Non-pigmented ciliary epithelial cell (primary cell): ENCODE results near the gene DOCK10.

Source experiments
- DNase-seq: peaks from one replicate; pipeline ENCODE4 v3.0.0-alpha.2; 2010; ENCODE audit warnings: low read depth

Gene DOCK10

GRCh38 chr2:224976629-224977525 is 65.4 kb downstream of the DOCK10 start:
- no peak for DNase-seq

DNA sequence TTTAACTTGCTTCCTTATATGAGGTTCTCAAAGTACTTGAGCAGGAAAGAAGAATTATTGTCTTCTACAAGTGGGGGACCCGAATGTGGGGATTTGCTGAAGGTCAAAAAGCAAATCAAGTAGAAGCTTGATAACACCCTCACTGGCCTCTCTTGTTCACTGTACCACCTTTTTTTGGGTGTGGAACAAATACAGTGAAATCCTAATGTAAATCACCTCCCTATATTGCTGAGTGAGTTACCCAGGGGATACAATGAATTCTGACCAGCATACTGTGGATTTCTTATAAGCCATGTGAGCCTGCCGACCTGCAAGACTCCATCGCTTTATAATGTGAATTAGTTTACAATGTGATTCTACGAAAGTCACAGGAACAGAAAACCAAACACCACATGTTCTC is 66.5 kb downstream of the DOCK10 start:
- no peak for DNase-seq

DNA sequence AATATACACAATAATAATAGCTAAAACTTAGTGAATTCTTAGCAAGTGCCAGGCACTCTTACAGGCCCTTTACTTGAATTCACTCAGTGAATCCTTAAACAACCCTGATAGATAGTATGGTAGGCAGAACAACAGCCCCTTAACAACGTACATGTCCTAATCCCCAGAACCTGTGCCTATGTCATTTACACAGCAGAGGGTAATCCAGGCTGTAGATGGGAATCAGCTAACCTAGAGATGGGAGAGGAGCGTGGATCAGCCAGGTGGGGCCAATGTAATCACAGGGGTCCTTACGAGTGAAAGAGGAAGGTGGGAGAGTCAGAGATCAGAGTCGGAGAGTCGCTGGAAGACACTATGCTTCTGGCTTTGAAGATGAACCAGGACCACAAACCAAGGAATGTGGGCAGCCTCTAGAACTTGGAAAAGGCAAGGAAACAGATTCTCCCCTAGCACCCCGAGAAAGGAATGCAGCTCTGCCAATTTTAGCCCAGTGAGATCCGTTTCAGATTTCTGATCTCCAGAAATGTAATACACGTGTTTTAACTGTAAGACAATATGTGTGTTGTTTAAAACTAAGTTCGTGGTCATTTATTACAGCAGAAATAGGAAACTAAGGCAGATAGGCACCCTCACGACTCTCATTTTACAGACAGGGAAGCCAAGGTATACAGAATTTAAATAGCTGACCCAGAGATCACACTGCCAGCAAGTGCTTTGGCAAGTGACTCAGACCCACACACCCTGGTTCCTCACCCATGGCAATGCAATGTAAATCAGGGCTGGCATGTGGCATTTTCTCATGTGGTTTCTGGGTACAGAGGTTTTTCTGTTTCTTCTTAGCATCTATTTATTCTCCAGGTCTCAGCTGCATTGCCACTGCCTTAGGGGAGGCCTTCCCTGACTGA is 68.9 kb downstream of the DOCK10 start:
- no peak for DNase-seq

- DNase-seq: no peak
Measured at GRCh38 chr2:224971214-224971613, 71.1 kb downstream of the DOCK10 start.

DNA sequence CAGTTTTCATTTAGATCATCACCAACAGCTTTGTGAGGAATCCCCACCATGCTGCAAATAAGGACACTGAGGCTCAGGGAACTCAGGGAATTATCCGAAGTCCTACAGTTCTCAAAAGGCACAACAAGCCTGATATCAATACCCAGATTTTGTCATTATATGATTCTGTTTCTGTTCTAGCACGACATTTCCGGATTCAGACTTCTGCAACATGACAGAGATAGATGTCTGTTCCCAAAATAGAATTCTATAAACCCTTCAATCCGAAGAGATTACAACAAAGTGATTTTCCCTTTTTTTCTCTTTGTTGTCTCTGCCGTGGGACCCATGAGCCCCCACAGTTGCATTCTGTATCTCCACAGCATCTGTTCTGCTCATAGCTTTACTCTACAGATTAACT is 72.0 kb downstream of the DOCK10 start:
- no peak for DNase-seq

DNA sequence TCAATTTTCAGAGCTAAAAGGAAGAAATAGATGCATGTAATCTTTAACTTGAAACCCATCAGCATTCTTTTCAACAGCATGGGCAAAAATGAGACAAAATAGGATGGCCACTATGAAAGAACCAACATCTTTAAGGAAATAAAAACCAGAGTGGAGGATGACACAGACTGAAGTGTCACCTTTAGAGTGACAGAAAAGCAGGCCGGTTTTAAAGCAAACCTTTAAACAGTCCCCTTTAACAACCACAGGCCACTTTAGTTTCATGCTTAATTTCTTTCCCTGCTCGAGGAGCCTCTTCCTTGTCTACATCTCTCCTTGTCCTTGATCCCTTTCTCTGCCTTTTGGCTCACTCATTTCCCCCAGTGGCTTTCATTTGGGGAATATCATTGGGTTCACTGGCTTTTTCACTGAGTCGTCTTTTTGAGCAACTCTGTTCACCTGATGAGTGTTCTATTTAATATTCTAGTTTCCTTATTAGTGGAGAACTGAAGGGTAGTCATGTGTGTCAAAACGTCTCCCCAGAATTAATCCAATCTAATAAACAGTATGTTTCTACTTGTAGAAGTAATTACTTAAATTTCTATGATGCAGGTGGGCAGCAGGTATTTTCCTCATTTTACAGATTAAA is 72.5 kb downstream of the DOCK10 start:
- DNase-seq: no peak

- DNase-seq: no peak
Measured at GRCh38 chr2:224969095-224969494, 73.2 kb downstream of the DOCK10 start.

GRCh38 chr2:224968051-224968450 is 74.2 kb downstream of the DOCK10 start:
- DNase-seq: no peak

GRCh38 chr2:224966613-224967012 is 75.7 kb downstream of the DOCK10 start:
- DNase-seq: no peak

DNA sequence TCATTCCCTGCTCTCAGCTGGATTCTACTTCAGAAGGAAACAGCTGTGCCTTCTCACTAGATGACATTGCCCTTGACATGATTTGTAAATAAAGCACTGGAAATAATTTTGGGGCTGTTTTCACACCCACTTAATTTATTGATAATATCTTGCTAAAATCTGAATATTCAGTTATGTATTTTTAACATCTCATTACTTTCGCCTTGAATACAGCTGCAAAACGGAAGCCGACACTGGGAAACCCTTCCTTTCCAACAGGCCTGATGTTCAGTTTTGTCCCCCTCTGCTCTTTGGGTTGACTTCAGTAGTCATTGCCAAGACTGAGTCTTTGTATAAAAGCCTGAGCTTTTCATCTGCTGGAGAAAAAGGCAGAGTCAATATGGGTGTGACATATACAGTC is 82.7 kb downstream of the DOCK10 start:
- no peak for DNase-seq

GRCh38 chr2:224958873-224959272 is 83.4 kb downstream of the DOCK10 start:
- no peak for DNase-seq

GRCh38 chr2:224958462-224958857 is 83.8 kb downstream of the DOCK10 start:
- no peak for DNase-seq

DNA sequence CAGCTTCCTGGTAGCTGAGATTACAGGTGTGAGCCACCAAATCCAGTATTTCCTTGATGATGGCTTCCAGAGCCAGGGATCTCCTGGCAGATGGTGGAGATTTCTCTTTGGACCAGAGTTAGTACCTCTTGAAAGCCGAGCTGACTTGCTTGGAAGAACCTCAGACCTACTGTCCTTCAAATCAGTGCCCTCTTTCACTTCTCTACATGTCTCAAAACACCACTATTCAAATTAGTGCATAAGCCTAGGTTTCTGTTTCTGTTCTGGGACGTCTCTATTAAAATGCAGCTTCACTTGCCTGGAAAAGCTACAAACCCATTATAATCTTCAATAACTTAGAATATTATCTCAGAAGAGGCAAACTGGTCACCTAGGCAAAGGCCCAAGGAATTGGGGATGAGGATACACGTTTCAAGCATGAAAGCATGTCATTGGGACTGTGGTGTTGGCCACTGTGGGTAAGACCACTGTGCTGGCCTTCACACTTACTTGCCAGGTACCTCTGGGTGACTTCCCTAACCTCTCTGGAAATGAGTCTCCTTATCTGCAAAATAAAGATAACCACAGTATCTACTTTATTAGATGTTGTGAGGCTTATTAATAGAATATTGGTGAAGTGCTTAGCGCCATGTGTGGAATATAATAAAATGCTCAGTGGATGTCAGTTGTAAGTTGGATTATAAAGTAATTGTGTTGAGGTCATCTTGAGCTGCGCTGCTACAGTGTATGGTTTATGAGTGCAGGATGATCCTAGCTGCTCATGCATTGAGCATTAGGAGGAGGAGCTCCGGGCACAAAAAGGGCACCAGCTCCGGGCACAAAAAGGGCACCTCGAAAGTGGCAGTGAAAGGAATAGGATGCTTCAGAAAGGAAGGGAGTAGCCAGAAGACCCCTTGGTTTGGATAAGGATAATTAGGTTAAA is 84.5 kb downstream of the DOCK10 start:
- DNase-seq: no peak

DNA sequence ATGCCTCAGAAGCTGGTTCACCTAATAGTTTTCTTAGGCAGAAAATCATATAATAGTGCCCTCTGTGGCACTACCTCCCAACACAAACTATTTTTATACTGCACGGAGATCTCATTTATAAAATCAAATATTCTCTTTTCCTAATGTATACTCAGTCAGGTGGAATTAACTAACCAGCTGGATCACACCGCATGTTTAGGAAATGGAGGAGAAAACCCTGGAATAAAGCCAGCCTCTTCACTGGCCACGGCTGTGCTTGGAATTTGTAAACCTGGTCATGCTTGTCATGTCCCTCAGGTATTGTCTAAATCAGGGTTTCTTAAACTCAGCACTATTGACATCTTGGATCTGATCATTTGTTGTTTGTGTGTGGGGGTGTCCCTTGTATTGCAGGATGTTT is 85.6 kb downstream of the DOCK10 start:
- no peak for DNase-seq

DNA sequence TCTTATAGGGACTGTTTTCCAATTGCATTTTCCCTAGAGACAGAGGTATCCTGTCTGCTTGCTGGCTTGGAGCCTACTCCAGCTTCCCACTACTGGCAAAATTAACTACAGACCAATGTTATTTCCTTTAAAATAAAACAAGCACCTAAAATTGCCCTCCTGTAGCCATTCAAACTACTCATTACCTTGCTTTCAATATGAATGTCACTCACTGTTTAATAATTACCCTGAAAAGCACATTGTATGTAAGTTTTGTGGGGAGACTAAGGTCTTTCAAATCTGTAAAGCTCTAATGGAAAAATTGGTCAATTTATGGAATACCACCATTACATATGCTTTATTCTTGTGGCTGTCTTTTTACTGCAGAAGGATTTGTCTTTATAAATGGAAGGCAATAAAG is 87.3 kb downstream of the DOCK10 start:
- no peak for DNase-seq

- DNase-seq: no peak
Measured at GRCh38 chr2:224952936-224953657, 89.2 kb downstream of the DOCK10 start.

DNA sequence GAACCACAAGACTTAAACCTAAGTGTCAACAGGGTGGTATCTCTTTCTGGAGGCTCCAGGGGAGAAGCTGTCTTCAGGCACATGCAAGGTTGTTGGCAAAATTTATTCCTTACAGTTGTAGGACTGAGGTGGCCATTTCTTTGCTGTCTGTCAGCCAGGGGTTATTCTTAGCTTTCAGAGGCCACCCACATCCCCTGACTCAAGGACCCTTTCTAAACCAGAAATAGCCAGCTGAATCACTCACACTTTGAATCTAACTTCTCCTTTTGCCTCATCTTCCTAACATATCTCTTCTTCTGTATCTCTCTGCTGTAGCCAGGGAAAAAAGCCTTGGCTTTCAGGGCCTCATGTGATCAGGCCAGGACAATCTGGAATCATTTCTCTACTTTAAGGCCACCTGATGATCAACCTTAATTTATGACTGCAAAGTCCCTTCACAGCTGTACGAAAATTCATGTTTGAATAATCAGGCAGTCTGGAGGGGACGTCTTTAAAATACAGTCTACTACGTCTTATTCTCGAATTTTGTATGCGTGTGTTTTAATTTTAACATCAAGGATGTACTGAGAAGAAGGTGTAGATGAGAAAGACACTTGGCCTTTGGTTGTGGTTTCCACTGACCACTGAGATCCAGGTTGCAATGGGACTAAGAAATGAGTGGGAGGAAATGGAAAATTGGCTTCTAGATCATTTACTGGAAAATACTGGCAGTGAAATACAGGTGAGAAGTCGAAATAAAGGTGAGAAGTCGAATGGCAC is 90.4 kb downstream of the DOCK10 start:
- DNase-seq: no peak

DNA sequence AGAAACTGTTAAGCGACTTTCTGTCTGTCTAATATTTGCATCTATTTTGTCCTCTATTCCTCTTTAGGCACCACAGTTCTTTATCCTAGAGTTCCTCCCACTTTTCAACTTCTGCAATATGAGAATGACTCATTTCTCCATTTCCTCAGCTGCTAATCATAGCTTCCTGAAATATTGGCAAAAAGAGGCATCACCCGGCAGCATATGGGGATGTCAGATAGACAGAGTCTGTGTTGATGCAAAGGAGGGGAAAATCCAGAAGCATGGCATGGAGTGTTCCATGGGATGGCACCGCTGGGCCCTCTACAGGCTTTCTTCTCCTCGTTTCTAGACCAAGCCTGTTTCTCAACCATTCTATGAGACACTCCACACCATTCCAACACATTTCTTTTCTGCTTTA is 93.4 kb downstream of the DOCK10 start:
- no peak for DNase-seq

GRCh38 chr2:224948005-224948404 is 94.3 kb downstream of the DOCK10 start:
- no peak for DNase-seq

- no peak for DNase-seq
Measured at GRCh38 chr2:224947566-224947965, 94.7 kb downstream of the DOCK10 start.
